ENCODE measurements around the gene PAPOLB. TPM values are rescaled to one million over a fixed set of nuclear protein-coding genes. Genes with fewer than 3 reads are reported as not detected.

PAPOLB gene
- total and polyA plus RNA-seq, 2 experiments from 2014 or later = not detected

- WGBS (ENCODE audit: low lambda C conversion rate, missing lambda C conversion rate) = 74% methylated on average over 22 of the region's 22 CpGs
- TF ChIP-seq CTCF (IDR thresholded peaks at IDR 0.05; ENCODE audit: poor library complexity) (no peak), EZH2phosphoT487 (IDR thresholded peaks at IDR 0.05; ENCODE audit: low read depth, severe bottlenecking, unreplicated experiment) (no peak), EZH2 (IDR thresholded peaks at IDR 0.05; ENCODE audit: borderline replicate concordance) (no peak)
Observed at GRCh38 chr7:4837041-4837802, 24.6 kb downstream of the PAPOLB start.

GRCh38 chr7:4836206-4836661, 25.6 kb downstream of the PAPOLB start:
- 94% methylated on average over 30 of the region's 30 CpGs for WGBS (ENCODE audit: low lambda C conversion rate, missing lambda C conversion rate)
- Histone ChIP-seq H4K20me1 (ENCODE audit: insufficient read depth, poor library complexity, severe bottlenecking) (no peaks in the 10 kb centered on the region), H3K4me2 (no peak overlapping the region), H3K4me1 (ENCODE audit: insufficient read depth) (no peaks in the 10 kb centered on the region), H3K9me2 (replicated peaks; ENCODE audit: insufficient read depth) (no peaks in the 10 kb centered on the region), H3K9me3 (ENCODE audit: low read depth) (no peaks in the 10 kb centered on the region), H3K79me2 (no peaks in the 10 kb centered on the region), H2AFZ (no peak overlapping the region), H3K27ac (no peak overlapping the region), H3K27me3 (no peaks in the 10 kb centered on the region), H3K4me3 (no peak overlapping the region), H3K36me3 (replicated peaks; ENCODE audit: insufficient read depth, low read depth) (no peaks in the 10 kb centered on the region)
- DNase-seq (ENCODE audit: low spot score) = no peak
- TF ChIP-seq EZH2phosphoT487 (IDR thresholded peaks at IDR 0.05; ENCODE audit: low read depth, severe bottlenecking, unreplicated experiment) = no peak
- TF ChIP-seq CTCF (IDR thresholded peaks at IDR 0.05; ENCODE audit: poor library complexity) = no peak
- TF ChIP-seq EZH2 (IDR thresholded peaks at IDR 0.05; ENCODE audit: borderline replicate concordance) = no peak

More at GRCh38 chr7:4837041-4837802, 24.6 kb downstream of the PAPOLB start:
- Histone ChIP-seq H3K4me1 (ENCODE audit: insufficient read depth) (no peaks in the 10 kb centered on the region), H3K36me3 (replicated peaks; ENCODE audit: insufficient read depth, low read depth) (no peaks in the 10 kb centered on the region), H3K9me3 (ENCODE audit: low read depth) (no peaks in the 10 kb centered on the region), H3K79me2 (no peaks in the 10 kb centered on the region), H3K27me3 (no peaks in the 10 kb centered on the region), H3K4me3 (no peak overlapping the region), H3K27ac (no peak overlapping the region), H3K4me2 (no peak overlapping the region), H4K20me1 (ENCODE audit: insufficient read depth, poor library complexity, severe bottlenecking) (no peaks in the 10 kb centered on the region), H2AFZ (no peak overlapping the region), H3K9me2 (replicated peaks; ENCODE audit: insufficient read depth) (no peaks in the 10 kb centered on the region)
- DNase-seq (ENCODE audit: low spot score) = no peak

DNA sequence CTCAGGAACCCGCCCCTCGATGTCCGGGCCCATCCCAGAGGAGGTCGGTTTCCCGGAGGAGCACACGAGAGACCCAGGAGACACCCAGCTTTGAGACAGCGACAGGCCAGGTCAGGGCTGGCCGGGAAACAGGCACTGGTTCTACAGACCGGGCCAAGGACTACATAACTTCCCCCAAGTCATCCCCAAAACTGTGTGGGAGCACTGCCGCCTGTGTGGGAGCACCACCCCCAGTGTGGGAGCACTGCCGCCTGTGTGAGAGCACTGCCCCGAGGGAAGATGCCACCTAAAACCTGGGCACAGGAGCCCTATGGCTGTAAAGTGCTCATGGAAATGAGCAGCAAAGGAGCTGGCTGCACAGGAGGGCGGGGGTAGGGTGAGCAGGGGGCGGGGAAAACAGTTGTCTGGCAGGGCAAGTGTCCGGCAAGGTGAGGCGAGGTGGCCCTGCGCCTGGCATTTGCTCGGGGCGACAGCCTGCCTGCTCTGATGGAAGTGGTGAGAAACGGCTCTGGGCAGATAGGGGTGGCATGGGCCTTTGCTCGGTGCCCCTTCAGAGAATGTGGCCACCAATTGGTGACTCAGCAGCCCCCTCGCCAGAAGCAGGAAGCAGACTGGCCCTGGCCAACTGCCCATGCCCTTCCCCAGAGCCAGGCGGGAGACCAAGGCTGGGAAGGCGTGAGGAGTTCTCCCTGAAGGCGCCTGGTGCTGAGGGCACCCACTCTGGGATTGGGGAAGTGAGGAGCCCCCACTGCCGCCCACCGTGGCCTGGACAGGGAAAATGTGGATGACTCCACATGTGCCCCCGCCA, 26.2 kb downstream of the PAPOLB start:
- H3K4me2 ChIP-seq = no peak overlapping the region
- no peak for DNase-seq (ENCODE audit: low spot score)
- H3K27ac ChIP-seq = no peak overlapping the region
- WGBS (ENCODE audit: low lambda C conversion rate, missing lambda C conversion rate) = 96% methylated on average over 23 of the region's 28 CpGs
- H3K4me3 ChIP-seq = no peak overlapping the region
- no peaks in the 10 kb centered on the region for H3K36me3 ChIP-seq (replicated peaks; ENCODE audit: insufficient read depth, low read depth)
- no peaks in the 10 kb centered on the region for H4K20me1 ChIP-seq (ENCODE audit: insufficient read depth, poor library complexity, severe bottlenecking)
- no peaks in the 10 kb centered on the region for H3K9me3 ChIP-seq (ENCODE audit: low read depth)
- TF ChIP-seq EZH2 (IDR thresholded peaks at IDR 0.05; ENCODE audit: borderline replicate concordance) (no peak), CTCF (IDR thresholded peaks at IDR 0.05; ENCODE audit: poor library complexity) (no peak), EZH2phosphoT487 (IDR thresholded peaks at IDR 0.05; ENCODE audit: low read depth, severe bottlenecking, unreplicated experiment) (no peak)
- no peaks in the 10 kb centered on the region for H3K9me2 ChIP-seq (replicated peaks; ENCODE audit: insufficient read depth)
- no peaks in the 10 kb centered on the region for H3K4me1 ChIP-seq (ENCODE audit: insufficient read depth)
- H3K79me2 ChIP-seq = no peaks in the 10 kb centered on the region
- H2AFZ ChIP-seq = no peak overlapping the region
- no peaks in the 10 kb centered on the region for H3K27me3 ChIP-seq
